GM12872 (cell line): ENCODE measurements around the gene PDE4D.

Source experiments
- TF ChIP-seq, protein P1 (sequence below): IDR thresholded peaks from 3 replicates; pipeline ENCODE4 v1.5.1; 2011; ENCODE audit warnings: low read depth, mild to moderate bottlenecking, low read length, moderate library complexity; ENCODE audit not compliant: insufficient read depth

PDE4D gene

DNA sequence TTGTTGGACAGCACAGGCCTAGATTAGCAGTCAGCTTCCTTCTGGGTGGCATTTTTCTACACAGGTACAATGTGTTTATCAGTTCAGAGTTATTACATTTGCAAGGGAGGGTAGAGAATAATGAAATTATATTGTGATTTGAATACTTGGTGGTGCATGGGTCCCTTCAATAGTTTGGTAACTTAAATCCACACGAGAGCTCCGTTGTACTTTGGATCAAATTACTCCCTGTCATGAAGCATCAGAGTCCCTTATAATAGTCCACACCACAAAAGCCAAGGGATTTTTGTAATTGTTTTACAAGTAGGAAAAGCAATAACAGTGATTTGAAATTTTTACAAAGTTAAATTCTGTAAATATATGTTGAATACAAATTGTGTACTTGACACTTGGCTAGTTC is 552.4 kb downstream of the PDE4D start:
- TF ChIP-seq, protein P1, sequence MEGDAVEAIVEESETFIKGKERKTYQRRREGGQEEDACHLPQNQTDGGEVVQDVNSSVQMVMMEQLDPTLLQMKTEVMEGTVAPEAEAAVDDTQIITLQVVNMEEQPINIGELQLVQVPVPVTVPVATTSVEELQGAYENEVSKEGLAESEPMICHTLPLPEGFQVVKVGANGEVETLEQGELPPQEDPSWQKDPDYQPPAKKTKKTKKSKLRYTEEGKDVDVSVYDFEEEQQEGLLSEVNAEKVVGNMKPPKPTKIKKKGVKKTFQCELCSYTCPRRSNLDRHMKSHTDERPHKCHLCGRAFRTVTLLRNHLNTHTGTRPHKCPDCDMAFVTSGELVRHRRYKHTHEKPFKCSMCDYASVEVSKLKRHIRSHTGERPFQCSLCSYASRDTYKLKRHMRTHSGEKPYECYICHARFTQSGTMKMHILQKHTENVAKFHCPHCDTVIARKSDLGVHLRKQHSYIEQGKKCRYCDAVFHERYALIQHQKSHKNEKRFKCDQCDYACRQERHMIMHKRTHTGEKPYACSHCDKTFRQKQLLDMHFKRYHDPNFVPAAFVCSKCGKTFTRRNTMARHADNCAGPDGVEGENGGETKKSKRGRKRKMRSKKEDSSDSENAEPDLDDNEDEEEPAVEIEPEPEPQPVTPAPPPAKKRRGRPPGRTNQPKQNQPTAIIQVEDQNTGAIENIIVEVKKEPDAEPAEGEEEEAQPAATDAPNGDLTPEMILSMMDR: no peak

DNA sequence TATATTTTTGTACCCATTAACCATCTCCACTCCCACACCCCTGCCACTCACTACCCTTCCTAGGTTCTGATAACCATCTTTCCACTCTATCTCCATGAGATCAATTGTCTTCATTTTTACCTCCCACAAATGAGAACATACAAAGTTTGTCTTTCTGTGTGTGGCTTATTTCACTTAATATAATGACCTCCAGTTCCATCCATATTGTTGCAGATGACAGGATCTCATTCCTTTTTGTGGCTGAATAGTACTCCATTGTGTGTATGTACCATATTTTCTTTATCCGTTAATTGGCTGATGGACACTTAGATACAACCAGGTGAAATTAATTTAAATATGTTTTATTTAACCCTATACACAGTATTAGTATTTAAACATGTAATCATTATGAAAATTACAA is 552.9 kb downstream of the PDE4D start:
- TF ChIP-seq, protein P1: no peak

DNA sequence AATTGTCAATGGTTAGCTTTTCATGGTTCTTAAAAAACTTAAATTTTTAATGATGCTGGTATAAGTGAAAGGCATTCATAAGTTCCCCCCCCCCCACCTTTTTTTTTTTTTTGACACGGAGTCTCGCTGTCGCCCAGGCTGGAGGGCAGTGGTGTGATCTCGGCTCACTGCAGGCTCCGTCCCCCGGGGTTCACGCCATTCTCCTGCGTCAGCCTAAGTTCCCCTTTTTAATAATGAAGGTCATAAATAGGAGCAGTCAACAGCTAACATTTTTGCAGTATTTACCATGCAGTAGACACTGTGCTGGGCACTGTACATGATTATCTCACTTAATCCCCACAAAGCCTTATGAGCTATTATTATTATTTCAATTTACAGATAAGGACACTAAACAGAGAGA is 556.3 kb downstream of the PDE4D start:
- TF ChIP-seq, protein P1: no peak

DNA sequence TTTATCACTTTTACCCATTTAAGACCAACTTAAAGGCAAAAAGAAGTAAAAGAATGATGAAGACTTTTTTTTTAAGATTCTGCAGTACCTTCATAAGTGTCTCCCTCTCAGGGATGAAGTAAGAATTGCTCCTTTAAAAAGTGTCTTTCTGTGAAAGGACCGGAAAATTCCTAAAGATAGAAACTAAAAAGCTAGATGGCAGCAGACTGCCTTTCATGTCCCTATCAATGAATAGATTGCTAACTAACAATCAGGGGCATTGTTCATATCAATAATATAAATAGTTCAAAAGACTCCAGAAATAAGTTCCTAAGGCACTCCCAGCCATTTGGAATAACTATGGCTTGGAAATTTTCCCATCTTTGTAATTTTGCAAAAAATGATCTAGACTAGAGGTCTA is 558.0 kb downstream of the PDE4D start:
- TF ChIP-seq, protein P1: no peak

DNA sequence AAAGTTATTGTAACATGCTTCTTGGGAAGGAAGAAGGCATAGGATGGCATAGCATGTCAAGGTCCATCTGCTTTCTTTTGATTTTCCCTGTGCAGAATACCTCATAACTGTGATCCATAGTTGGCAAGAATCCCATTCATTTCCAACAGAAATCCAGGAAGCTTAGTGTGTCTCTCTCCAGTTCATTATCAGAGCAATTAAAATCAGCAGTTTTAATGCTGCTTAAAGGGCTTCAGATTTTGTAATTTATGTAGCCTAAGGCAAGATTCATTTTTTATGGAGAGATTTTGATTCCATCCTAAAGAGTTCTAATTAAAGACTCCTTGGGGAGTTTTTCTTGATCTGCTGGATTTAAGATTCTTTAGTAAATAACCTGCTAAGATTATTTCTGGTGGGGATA is 560.1 kb downstream of the PDE4D start:
- TF ChIP-seq, protein P1: no peak

DNA sequence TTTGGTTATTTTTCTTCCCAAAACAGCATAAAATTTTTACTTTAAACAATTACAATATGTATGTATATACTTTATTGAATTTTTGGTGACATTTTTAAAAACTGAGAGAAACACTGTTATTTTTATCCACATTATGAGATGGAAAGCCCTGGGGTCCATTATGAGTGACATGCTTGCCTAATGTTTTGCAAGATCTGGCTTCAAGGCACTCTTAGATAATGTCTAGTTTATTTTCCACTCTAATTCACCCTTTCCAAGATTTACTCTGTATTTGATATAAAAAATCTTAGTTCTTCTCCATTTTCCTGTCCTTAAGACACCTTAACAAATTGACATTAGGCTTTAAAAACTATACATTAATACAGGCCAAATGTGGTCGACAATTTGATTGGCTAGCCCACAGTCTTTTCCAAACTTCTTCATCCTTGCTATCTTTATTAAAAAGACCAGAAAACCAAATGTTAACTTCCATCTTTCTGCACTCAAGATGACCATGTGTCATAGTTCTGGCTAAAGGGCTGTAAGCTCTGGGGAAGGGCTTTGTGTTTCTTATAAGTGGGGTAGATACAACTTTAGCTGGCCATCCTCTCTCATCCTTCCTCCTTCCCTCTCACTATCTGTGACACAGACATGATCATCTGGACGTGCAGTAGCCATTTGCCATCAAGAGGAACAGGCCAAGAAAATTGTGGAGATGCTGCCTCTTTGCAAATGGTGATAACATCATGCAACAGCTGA is 561.1 kb downstream of the PDE4D start:
- TF ChIP-seq, protein P1: no peak

DNA sequence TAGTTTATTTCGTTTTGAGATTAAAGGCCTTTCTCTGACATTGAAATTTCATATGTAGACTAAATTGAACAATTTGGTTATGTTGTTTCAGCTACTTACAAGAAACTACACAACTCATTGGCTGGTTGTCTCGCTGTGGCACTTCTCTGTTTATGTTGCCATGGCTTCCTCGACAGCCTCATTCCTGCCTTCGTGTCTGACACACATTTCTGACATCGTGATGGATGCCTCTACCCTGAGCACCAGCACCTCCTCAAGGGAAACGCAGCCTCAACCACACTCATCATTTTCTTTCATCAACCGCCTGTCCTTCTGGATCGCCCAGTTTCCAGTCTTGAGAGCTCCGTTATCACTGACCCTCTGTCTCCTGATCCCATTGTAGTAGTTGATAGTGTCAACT is 562.8 kb downstream of the PDE4D start:
- TF ChIP-seq, protein P1: no peak
